Nucleus accumbens (tissue), 56 donors: ENCODE measurements around the gene GNA12.
"Not testable (repeated sequence)": the region's sequence is repeated elsewhere in the genome, so short reads cannot be mapped to it uniquely, and the experiment has no call there.

ENCODE experiments used
- DNase-seq, 56 donors: peaks; one replicate each; lab custom pipeline; 2025; lab: John Stamatoyannopoulos, UW

The GNA12 gene

DNA sequence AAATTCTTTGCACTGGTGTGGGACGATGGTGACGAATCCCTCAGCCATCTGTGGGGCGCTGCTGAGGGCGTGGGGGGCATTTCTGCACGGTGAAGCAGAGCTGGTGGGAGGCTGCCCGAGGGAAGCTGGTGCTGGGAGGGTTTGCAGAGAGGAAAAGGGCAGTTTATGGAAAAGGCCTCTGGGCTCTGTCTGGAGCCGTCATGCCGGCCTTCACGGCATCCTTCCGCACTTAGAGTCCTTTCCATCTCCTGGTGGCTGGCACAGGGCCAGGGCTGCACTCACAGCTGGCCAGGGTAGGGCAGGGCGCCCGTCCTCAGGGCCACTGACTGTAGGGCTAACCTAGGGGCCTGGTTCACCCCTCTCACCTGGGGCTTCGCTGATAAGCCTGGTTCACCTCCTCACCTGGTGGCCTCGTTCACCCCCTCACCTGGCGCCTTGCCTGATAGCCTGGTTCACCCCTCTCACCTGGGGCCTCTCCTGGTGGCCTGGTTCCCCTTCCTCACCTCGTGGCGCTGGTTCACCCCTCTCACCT is 156.7 kb downstream of the GNA12 start:
- peak in 5 of 56 donors; percentile 17 to 51 (median 23) for DNase-seq

DNA sequence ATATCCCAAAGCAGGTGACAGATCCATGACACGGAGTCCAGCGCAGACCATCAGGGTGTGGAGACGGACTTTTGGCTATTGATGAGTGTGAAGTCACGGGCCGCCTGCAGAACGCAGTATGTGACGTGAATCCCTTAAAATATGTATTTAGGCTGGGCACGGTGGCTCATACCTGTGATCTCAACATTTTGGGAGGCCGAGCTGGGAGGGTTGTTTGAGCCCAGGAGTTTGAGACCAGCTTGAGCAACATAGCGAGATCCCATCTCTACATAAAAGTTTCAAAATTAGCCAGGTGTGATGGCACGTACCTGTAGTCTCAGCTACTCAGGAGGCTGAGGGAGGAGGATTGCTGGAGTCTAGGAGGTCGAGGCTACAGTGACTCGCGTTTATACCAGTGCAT is 158.0 kb downstream of the GNA12 start:
- no peak for DNase-seq

DNA sequence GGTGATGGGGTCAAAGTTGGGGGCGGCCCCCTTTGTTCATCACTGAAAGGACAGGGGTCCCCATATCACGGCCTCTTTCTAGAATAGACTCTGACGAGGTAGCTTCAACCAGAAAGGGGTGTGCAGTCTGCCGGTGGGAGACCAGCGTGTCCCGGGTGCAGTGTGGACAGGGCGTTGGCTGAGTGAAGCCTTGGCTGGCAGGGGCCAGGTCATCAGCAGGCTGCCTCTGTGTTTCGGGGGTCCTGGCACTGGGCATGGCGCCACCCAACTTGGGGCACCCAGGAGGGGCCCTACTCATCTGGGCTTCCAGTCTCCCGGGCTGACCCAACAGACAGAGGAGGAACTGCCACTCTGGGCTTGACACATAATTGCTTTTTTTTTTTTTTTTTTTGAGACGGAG is 159.6 kb downstream of the GNA12 start:
- no peak for DNase-seq

DNA sequence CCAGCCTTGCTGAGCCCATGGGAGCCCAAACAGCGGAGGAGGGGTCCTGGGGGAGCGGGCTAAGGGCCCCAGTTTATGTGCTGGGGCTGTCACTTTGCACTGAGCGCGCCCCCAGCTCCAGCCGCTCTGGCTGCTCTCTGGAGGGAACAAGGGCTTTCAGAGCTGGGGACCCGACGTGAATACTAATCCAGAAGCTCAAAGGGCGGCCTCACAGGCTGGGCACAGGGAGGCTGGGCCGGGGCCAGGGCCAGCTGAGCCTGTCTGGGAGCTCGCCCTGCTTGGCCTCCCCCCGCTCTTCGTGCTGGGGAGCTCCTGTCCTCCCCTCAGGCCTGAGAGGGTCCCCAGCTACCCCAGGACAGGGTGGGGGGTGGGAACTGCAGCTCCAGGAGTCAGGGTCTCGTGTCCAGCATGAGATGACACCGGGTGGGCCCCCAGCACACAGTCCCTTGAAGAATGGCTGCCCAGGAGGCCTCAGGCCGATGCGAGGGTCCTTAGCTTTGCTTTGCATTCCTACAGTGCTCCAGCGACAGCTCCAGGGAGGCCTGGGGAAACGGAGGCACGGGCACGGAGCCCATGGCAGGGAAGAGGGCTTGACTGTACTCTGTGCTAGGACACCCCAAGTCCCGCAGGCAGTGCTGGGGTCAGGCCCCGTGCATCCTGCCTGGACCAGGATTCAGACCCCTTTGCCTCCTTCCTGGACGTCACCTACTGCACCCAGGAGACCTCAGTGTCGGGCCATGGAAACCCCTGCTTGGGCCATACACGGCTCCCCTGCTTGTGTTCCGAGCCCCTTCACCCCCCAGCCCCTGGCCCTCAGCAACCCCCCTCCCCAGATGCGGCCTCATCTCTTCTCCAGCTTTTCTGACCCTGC is 161.9 kb downstream of the GNA12 start:
- DNase-seq = peak; percentile 14 to 97 (median 88)

DNA sequence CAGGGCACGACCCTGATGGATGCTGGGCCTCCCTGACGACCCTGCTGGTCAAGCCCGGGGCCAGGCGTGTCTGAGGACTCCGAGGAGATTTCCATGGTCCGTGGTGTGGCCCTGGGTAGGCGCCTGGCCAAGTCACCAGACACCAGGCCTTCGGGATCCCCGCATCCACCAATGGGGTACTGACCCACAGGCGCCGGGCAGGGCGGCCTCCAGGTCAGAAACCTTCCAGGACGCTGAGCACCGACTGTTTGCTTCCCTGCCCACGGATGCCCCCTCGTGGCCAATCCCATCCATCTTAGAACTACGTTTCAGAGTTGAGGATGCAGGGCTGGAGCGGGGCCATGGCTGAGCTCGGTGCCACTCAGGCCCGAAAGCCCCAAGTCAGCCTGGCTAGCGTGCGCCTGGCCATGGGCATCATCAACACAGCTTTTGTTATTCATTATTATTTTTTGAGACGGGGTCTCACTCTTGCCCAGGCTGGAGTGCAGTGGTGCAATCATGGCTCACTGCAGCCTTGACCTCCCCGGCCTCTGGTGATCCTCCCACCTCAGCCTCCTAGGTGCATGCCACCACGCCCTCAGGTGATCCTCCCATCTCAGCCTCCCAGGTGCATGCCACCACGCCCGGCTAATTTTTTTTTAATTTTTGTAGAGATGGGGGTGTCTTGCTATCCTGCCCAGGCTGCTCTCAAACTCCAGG is 163.2 kb downstream of the GNA12 start:
- peak in 52 of 56 donors; percentile 20 to 91 (median 72) for DNase-seq

DNA sequence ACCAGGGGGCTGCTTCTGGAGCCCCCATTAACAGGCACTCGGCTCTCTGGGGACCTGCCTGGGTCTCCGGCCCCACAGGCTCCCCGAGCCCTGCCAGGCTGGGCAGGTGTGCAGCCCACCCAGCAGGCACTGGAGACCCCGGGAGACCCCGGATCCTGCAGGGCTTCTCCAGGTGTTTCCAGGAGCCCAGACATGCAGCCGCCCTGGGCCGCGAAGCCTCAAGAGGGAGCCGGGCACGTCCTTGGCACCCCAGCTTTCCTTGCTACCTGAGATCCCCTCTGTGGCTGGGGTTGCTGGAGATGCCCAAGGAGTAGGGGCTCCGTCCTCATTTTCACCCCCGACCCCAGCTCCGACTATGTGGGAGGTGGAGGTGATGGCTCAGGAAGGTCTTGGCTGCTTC is 163.9 kb downstream of the GNA12 start:
- DNase-seq = no peak

DNA sequence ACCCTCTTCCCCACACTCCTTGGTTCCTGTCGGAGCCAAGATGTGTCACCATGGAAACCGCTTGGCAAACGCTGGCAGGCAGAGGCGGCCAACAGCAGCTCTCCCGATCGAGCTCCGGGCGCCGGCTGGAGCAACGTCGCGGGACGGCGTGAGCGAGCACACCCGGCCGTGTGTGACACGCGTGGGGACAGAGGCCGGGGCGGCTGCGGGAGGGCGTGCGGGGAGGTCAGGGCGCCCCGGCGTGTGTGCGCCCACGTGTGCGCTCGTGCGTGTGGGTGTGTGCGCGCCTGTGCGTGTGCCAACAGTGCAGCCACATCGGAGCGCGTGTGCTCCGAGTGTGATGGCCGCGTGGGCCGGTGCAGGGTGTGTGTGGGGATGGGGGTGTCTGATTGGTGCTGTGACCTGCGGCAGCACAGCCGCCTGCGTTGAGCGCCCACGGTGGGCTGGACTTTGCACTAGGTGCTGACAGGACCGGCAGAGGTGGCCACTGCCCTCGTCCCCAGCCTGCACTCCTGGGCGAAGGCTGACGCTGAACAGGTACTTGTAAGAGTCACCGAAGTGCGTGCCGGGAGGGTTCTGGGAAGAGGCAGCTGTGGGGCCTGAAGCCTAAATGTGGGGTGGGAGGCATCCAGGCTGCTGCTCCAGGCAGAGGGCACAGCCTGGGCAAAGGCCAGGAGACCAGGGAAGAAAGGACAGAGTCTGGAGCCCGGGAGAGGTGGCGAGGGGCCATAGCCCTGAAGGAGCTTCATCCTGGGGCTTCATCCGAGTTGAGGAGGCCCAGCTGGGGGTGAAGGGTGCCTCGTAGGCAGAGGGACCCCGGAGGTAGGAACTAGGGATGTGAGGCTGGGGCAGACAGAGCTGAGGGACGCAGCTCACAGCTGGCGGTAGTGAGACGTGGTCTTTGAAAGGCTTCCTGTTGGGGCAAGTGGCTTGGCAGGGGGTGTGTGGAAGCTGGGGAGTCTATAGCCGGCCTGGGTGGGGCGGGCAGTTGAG is 164.7 kb downstream of the GNA12 start:
- peak in 6 of 56 donors; percentile 12 to 61 (median 24) for DNase-seq

DNA sequence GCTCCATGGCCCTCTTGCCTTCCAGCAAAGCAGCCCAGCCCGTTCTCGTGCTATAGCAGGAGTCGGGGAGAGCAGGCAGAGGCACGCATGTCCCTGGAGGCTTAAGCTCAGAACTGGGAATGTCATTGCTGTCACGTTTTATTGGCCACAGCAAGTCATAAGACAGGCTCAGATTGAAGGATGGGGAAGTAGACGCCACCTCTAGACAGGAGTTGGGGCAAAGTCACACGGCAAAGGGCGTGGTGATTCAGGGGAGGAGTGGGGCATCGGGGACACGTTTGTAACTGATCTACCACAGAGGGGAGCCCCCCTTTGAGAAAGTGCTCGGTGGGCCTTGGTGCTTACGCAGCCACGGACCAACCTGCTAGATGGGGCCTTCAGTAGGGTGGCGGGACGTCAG is 165.7 kb downstream of the GNA12 start:
- DNase-seq = not testable (repeated sequence)
